Pulmonary artery endothelial cell (primary cell): ENCODE data around the gene BCAN. TPM values are rescaled to one million over a fixed set of nuclear protein-coding genes. Genes with fewer than 3 reads are reported as not detected.

Source experiments
- DNase-seq: peaks from one replicate; pipeline ENCODE4 v3.0.0-alpha.2; 2011; ENCODE audit warnings: low read depth, low spot score
- total RNA-seq: library from RNA; depleted of rRNA; stranded (reverse); fragments of >200 nt; gene quantifications from 2 replicates; pipeline ENCODE4 v1.2.3, GENCODE V29; 2014

The BCAN gene
- total RNA-seq, 1 donor from 2014 or later, result not detected

DNA sequence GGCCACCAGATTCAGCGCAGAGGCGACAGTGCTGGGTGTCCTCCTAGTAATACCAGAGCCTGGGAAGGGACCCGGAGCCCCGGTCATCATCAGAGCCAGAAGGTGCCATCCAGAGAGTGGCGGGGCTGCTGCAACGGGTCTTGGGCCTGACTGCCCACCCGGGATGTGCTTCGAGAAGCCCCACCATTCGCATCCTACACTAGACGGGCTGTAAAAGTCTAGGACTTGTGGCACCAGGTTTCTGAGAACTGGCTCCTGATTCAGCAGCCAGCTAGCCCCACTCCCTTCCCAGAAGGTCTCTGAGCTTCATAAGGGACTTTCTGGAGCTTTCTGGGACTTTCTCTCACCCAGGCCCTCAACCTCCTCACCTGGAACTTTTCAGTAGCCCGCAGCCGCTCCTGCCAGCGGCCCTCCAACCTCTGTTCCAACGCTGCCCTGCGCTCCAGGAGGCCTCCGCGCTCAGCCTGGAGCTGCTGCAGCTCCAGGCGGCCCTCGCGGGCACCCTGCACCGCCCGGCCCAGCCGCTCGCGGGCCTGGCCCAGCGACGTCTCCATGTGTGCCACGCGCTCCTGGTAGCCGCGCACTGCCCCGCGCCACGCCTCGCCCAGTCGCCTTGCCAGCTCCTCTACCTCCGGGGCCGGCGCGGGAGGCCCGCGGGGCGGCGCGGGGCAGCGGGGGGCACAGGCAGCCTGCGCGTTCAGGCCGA is 34.4 kb downstream of the BCAN start:
- DNase-seq, result no peak

DNA sequence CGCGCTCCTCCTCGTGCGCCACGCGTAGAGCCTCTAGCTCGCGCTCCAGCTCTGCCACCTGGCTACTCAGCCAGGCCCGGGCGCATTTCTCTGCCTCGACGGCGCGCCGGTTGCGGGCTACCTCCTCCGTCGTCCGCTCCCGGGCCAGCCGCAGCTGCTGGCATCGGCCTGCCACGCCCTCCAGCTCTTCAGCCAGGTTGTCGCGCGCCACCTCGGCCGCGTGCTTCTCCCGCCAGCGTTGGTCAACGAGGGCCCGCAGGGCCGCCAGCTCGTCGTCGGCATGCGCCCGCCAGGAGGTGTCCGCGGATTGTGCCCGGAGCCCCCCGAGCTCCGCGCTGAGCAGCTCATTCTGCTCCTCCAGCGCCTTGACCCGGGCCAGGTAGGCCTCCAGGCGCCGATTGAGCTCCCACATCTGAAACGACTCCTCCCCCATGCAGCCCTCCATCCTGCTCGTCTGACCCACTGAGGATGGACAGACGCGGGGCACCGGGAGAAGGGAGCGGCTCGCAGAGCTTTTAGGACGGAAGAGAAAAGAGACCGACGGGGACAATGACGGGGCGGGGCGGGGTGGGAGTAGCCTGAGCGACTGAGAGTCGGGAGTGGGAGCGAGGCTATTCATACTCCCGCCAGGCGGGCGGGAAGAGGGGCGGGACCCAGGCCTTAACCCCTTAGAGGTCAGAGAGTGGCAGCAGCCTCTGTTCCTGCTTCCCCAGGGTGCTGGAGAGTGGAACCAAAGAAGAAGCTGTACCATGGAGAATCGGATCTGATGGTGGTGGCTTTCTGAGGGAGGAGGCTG is 35.1 kb downstream of the BCAN start, which contains the start of gene NES:
TSS of gene NES (minus strand) at position 588 of the 796 bp plus-strand sequence. CDS start at position 445, 143 bp downstream.
- no peak for DNase-seq

DNA sequence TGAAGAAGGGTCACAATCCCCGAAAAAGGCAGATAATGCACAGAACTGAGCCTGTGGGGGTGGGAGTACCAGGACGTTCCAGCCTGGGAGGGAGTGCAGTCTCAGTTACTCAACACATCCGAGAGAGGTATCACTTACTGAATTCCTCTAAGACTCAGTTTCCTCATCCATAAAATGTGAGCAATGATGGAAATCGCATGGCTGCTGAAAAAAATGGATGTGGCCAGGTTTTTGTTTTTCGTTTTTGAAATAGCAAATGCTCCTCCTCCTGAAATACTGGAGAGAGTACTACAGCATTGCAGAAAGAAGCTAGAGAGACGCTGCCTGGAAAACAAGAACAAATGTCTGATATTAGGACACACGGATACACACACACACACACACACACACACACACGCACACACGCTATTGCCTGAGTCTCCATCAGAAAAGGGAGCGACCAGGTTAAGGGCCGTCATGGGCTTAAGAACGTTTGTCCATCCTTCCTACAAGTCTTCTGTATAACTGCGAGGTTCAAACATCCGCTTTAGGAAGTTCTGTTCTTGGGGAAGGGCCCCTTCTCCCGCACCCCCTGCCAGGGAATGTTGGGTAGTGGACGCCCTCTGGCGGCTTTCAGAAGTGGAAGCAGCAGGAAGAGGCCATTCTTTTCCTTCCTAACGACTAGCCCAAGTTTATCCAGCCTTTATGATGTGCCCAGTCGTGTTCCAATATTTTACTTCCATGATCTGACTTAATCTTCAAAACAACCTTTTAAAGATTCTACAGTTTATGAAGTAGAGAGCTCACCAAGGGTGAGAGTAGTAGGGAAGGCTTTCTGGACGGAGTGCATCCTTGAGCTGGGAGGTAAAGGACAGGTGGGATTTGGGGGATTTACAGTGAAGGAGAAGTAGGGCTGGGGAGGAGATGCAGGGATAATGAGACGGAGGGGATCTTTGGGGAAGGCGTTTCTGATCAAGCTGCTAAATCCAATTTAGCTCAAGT is 36.0 kb downstream of the BCAN start:
- DNase-seq, result no peak

DNA sequence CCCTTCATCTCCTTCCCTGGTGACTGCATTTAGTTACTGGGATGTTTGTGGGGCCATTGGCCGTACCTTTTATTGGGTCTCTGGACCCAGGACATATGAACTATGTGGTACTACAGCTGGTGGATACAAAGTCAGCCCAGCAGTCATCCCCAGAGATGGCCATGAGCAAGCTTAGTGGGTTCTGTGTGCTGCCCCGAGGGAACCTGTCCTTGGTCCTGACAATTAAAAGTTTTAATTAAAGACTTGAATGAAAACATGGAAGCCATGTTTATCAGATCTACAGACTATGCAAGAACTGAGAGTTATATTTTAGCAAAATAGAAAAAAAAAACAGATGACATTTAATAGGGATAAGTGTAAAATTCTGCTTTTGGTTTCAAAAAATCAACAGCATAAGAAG is 38.1 kb downstream of the BCAN start:
- no peak for DNase-seq

GRCh38 chr1:156681196-156681960 is 39.5 kb downstream of the BCAN start:
- no peak for DNase-seq

GRCh38 chr1:156682166-156682890 is 40.4 kb downstream of the BCAN start:
- no peak for DNase-seq

DNA sequence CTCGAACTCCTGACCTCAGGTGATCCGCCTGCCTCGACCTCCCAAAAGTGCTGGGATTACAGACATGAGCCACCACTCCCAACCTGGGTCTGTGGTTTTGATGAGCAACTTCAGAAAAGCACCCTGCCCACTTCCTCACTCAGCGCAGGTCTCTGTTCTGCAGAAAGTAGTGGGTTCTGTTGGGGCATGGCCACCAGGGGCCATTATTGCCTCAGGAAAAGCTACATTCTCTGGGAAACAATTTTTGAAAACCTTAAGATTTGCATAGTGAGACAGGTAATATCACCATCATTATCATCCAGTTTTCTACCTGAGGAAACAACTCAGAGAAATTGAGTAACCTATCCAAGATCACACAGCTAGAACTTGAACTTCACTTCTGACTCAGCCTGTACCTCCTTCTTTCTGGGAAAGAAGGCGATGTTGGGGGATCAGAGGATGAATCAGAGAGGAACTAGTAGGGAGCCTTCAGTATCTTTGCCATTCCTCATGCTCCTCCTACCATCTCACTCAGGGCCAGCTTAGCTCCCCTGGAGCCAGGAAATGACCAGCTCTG is 42.4 kb downstream of the BCAN start:
- DNase-seq, result no peak

- peak; percentile 39 for DNase-seq
These were observed 47.4 kb downstream of the BCAN start for GRCh38 chr1:156689035-156689952.

- DNase-seq, result no peak
These were observed 48.2 kb downstream of the BCAN start for GRCh38 chr1:156689953-156690674.

DNA sequence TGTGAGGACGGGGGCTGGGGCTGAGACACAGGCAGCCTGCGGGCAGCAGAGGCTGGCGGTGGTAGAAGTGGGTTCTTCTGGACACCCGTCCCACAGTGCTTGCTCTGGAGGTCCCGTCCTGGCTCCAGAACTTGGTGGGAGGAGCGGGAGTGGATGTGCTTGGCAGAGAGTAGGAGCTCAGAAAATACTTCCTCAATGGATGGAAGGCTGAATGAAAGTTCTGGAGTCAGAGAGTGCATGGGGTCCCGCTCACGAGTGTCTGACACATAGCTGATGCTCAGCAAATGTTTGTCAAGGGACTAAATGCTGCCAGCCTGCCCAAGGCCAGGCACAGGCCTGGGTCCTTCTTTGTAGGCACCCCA is 48.7 kb downstream of the BCAN start:
- DNase-seq, result no peak

- no peak for DNase-seq
These were observed 49.3 kb downstream of the BCAN start for GRCh38 chr1:156691191-156691590.

- DNase-seq, result no peak
These were observed 49.9 kb downstream of the BCAN start for GRCh38 chr1:156691665-156692440.

GRCh38 chr1:156692441-156692924 is 50.6 kb downstream of the BCAN start:
- DNase-seq, result no peak

DNA sequence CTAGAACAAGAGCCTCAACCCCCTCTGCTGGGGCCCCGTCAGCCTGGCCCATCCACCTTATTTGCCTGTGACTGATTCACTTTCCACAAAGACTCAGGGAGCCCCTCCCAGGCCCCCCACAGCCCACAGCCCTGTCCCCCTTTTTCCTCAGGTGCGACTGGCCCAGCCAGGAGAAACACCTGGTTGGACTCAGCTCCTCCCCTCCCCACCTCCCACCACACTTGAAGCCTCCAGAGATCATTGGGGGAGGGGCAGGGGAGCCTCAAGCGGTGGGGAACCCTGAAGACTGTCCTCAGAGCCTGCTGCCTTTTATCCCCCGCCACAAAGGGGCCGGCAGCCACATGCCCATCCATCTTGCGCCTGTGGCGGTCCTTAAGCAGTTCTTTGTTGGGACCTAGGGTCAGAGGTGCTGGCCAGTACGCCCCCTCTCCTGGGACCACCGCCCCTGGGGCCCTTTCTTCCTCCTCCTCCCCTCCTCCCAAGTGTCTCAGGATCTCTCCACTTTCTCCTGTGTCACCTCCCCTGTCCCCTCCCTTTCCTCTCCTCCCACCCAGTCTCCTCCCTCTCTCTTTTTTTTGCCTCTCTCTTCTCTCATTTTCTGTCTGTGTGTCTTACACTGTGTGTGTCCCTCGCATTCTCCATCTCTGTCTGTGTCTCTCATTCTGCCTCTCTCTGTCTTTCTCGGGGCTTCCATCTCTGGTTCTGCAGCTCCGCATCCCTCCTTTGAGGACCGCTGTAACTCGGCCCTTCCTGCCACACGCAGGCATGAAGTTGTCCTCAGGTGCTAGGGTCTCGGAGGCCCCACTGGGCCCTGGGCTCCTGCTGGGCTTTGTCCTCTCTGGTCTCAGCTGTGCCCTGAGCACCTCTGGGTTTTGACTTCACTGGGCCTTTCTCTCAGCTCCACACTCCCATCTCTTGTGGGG is 51.3 kb downstream of the BCAN start:
- DNase-seq, result no peak

DNA sequence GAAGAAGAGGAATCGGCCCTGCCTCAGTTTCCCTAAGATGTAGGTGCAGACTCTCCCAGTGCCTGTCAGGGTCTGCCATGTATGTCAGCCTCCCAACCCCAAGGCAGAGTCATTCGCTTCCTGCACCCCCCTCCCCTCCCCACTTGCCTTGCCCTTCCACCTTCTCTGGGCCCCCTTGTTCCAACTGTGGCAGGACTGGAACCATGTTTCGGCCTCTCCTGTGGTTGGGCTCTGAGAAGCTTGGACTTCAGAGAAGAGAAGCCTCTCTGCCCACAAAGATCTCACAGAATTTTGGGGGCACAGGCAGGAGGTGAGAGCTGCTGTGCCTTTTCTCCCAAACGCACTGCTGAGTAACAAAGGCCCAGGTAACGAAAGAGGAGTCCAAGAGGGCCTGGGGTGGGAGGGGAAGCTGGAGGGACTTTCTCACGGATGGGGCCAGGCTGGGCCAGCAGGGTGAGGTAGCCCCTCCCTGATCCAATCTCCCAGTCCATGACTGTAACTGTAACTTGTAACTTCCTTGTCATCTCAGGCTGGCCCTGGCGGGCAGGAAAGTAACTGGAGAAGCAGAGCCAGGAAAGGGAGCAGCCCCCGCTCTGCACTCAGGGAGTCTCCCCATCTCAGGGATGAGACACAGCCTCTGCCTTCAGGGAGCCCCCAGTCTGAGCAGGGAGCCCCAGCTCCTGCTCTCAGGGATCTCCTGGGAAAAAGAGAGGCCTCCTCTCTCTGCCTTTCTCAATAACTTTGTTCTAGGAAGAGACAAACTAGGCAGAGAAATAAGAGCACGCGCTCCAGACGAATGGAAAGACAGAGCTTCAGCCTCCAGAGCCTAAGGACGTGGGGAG is 52.2 kb downstream of the BCAN start:
- no peak for DNase-seq
